ENCODE measurements around the gene IL4R. TPM values are rescaled to one million over a fixed set of nuclear protein-coding genes. Genes with fewer than 3 reads are reported as not detected.

The IL4R gene
- total RNA-seq, 1 donor from 2014 or later, result 9.6 TPM

DNA sequence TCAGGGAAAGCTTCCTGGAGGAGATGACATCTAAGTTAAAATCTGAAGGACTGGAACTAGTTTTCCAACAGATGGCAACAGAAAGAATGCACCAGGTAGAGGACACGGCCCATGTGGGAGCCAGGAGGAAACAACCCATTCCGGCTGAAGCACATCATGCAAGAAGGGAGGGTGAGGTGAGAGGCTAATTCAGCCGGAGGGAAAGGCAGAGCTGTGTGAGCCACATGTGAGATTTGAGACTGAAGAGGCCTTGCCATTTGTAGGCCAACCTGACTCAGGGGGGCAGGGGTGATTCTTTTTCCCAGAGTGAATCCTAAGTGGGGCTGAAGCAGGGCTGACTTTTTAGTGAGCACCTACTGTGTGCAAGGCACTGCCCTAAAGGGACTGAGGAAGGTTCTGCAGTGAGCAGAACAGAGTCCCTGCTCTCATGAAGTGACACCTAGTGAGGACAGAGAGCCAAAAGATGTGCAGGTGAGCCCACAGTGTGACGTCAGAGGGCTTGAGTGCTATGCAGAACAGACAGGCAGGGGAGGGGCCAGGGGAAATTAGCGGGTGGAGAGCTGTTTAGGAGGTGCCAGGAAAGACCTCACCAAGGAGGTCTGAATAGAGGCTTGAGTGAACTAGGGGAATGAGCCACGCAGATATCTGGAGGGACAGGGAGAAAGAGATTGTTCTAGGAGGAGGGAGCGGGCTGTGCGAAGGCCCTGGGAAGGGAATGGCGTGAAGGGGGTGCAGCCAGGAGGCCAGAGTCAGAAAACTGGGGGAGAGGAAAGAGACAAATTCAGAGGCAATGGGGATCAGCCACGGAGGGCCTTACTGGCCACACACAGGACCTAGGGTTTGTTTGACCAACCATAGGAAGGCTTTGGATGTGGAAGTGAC is 68.4 kb downstream of the IL4R start:
- no peak for TF ChIP-seq EZH2 (IDR thresholded peaks at IDR 0.05)
- no peak for TF ChIP-seq EZH2phosphoT487 (IDR thresholded peaks at IDR 0.05)
- TF ChIP-seq, protein P1, sequence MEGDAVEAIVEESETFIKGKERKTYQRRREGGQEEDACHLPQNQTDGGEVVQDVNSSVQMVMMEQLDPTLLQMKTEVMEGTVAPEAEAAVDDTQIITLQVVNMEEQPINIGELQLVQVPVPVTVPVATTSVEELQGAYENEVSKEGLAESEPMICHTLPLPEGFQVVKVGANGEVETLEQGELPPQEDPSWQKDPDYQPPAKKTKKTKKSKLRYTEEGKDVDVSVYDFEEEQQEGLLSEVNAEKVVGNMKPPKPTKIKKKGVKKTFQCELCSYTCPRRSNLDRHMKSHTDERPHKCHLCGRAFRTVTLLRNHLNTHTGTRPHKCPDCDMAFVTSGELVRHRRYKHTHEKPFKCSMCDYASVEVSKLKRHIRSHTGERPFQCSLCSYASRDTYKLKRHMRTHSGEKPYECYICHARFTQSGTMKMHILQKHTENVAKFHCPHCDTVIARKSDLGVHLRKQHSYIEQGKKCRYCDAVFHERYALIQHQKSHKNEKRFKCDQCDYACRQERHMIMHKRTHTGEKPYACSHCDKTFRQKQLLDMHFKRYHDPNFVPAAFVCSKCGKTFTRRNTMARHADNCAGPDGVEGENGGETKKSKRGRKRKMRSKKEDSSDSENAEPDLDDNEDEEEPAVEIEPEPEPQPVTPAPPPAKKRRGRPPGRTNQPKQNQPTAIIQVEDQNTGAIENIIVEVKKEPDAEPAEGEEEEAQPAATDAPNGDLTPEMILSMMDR (IDR thresholded peaks at IDR 0.05), result no peak

DNA sequence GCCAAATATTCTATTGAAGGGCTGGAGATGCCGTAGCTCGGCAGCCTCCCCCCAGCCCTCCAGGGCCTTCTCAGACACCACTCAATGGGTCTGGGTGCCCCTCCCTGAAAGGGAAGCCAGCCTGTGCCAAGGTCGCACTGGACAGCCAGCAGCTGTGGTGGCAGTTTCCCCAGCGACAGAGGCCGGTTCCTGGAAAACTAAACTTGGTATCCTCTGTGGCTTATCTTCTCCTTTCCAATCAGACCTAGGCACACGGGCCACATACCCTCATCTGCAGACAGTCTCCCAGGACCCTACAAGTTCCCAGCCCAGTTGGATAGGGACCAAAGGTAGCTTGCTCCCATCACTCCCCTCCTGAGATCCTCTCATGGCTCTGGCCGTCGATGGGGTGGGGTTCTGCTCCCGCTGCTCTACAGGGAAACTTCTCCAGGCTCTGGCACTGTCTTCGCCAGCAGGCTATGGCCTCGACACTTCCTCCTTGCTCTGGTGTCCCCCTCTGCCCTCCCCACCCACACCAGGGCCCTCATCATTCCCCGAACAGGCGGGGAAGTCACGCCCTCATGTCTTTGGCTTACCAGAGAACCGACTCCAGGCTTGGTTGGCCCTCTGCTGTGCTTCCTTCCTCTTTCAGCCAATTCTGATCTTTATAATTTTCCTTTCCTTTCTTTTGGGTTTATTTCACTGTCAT is 69.9 kb downstream of the IL4R start:
- Mint-ChIP-seq H3K27me3 (ENCODE audit: insufficient read depth, low read depth) (peaks cover 6% of the 10 kb centered on the region), H3K27ac (no peak overlapping the region), H3K9me3 (peaks cover 11% of the 10 kb centered on the region), H3K4me1 (peaks cover 4% of the 10 kb centered on the region), H3K36me3 (peaks cover 1% of the 10 kb centered on the region), H3K4me3 (no peak overlapping the region)
- Histone ChIP-seq H2AFZ (replicated peaks) (no peak overlapping the region), H3K4me2 (no peak overlapping the region), H3K27ac (no peak overlapping the region), H3K36me3 (no peaks in the 10 kb centered on the region), H3K4me3 (no peak overlapping the region), H3K79me2 (ENCODE audit: low read depth) (no peaks in the 10 kb centered on the region), H3K9ac (no peak overlapping the region), H3K9me3 (ENCODE audit: low read depth) (no peaks in the 10 kb centered on the region), H3K4me1 (no peaks in the 10 kb centered on the region), H4K20me1 (ENCODE audit: low read depth) (no peaks in the 10 kb centered on the region), H3F3A (ENCODE audit: low read depth) (no peaks in the 10 kb centered on the region), H3K27me3 (no peaks in the 10 kb centered on the region)
- no peak for TF ChIP-seq EZH2 (IDR thresholded peaks at IDR 0.05)
- TF ChIP-seq, protein P1 (IDR thresholded peaks at IDR 0.05), result no peak
- TF ChIP-seq EZH2phosphoT487 (IDR thresholded peaks at IDR 0.05), result no peak
- DNase-seq (ENCODE audit: low spot score), result no peak

More for the DNA sequence above, 68.4 kb downstream of the IL4R start:
- Mint-ChIP-seq H3K9me3 (peaks cover 11% of the 10 kb centered on the region), H3K4me3 (no peak overlapping the region), H3K27me3 (ENCODE audit: insufficient read depth, low read depth) (peaks cover 4% of the 10 kb centered on the region), H3K36me3 (peaks cover 1% of the 10 kb centered on the region), H3K4me1 (peaks cover 4% of the 10 kb centered on the region), H3K27ac (peak overlapping the region; percentile 2)
- no peaks in the 10 kb centered on the region for H3F3A ChIP-seq (ENCODE audit: low read depth)
- no peak for DNase-seq (ENCODE audit: low spot score)
- H3K4me3 ChIP-seq, result no peak overlapping the region
- no peaks in the 10 kb centered on the region for H4K20me1 ChIP-seq (ENCODE audit: low read depth)
- no peaks in the 10 kb centered on the region for H3K9me3 ChIP-seq (ENCODE audit: low read depth)
- no peaks in the 10 kb centered on the region for H3K79me2 ChIP-seq (ENCODE audit: low read depth)
- no peak overlapping the region for H3K4me2 ChIP-seq
- no peak overlapping the region for H3K9ac ChIP-seq
- no peaks in the 10 kb centered on the region for H3K27me3 ChIP-seq
- H3K27ac ChIP-seq, result no peak overlapping the region
- no peaks in the 10 kb centered on the region for H3K36me3 ChIP-seq
- no peaks in the 10 kb centered on the region for H3K4me1 ChIP-seq
- no peak overlapping the region for H2AFZ ChIP-seq (replicated peaks)

DNA sequence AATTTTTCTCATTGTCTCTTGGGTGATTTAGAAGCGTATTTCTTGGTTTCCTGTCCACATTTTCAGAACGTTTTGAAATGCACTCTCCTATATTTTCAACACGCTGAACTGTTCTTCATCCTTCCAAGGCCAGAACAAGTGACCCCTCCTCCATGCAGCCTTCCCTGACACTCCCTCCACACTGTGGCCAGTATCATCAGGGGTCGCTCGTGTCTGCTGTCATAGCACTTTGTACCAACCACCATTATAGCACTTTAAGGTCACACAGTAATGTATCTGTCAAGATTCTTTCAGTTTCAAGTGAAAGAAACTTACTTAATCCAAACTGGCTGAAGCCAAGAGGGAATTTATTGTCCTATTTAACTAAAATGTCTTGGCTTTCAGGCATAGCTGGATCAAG is 70.7 kb downstream of the IL4R start:
- Histone ChIP-seq H3K4me1 (no peaks in the 10 kb centered on the region), H3K9ac (no peak overlapping the region), H3K36me3 (no peaks in the 10 kb centered on the region), H3K27ac (no peak overlapping the region), H3K79me2 (ENCODE audit: low read depth) (no peaks in the 10 kb centered on the region), H3K4me3 (no peak overlapping the region), H3K4me2 (no peak overlapping the region), H3K27me3 (no peaks in the 10 kb centered on the region), H3K9me3 (ENCODE audit: low read depth) (no peaks in the 10 kb centered on the region), H3F3A (ENCODE audit: low read depth) (no peaks in the 10 kb centered on the region), H4K20me1 (ENCODE audit: low read depth) (no peaks in the 10 kb centered on the region), H2AFZ (replicated peaks) (no peak overlapping the region)
- no peak for DNase-seq (ENCODE audit: low spot score)
- H3K27me3 Mint-ChIP-seq (ENCODE audit: insufficient read depth, low read depth), result peaks cover 6% of the 10 kb centered on the region
- H3K4me1 Mint-ChIP-seq, result no peaks in the 10 kb centered on the region
- H3K9me3 Mint-ChIP-seq, result peaks cover 11% of the 10 kb centered on the region
- no peak overlapping the region for H3K27ac Mint-ChIP-seq
- no peak overlapping the region for H3K4me3 Mint-ChIP-seq
- peaks cover 1% of the 10 kb centered on the region for H3K36me3 Mint-ChIP-seq
- TF ChIP-seq EZH2 (IDR thresholded peaks at IDR 0.05) (no peak), EZH2phosphoT487 (IDR thresholded peaks at IDR 0.05) (no peak)
- TF ChIP-seq, protein P1 (IDR thresholded peaks at IDR 0.05), result no peak
